GM21528 (cell line): ENCODE measurements around the gene GDPD4.
"Not testable (repeated sequence)": the region's sequence is repeated elsewhere in the genome, so short reads cannot be mapped to it uniquely, and the experiment has no call there.

Experiments
- ATAC-seq: cut with Tn5 transposase; IDR thresholded peaks from one replicate; pipeline ENCODE4 v1.9.1; 2021; ENCODE audit warnings: mild to moderate bottlenecking, moderate library complexity; ENCODE audit not compliant: unreplicated experiment, low FRiP score

The GDPD4 gene

DNA sequence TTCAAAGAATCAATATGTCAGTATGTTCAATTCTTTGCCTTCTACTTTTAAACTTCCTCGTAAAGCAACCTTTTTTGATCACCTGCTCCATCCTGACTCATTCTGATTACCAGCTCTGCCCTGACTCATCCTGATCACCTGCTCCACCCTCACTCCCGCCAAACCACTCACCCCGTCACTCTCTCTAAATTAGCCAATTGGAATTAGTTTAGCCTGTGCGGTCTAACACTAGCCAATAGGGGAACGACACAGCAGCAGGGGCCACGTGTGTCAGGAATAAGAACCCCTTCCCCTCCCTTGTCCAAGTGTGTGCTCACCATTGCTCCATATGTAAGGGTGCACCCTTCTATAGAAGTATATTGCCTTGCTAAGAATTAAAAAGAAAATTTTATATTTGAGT, 1.5 kb downstream of the GDPD4 start:
- not testable (repeated sequence) for ATAC-seq

GRCh38 chr11:77299528-77299993, 1.9 kb downstream of the GDPD4 start:
- ATAC-seq: no peak

DNA sequence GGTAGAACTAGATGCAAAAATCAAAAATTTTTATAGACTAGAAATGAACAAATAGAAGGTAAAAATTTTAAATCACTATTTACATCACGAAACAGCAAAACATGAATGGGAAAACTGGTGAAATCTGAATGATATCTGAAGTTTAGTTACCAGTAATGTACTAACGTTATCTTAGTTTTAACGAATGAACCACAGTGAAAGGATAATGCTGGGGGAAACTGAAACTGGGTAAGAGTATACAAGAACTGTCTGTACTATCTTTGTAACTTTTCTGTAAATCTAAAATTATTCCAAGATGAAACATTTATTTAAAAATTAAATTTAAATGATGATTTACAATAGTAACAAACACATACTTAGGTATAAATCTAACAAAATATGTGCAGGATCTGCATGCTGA, 7.4 kb downstream of the GDPD4 start:
- ATAC-seq: no peak

- no peak for ATAC-seq
Observed at GRCh38 chr11:77289737-77290136, 11.7 kb downstream of the GDPD4 start.

GRCh38 chr11:77287615-77288273, 13.7 kb downstream of the GDPD4 start:
- ATAC-seq: no peak

- no peak for ATAC-seq
Observed at GRCh38 chr11:77287136-77287535, 14.3 kb downstream of the GDPD4 start.

DNA sequence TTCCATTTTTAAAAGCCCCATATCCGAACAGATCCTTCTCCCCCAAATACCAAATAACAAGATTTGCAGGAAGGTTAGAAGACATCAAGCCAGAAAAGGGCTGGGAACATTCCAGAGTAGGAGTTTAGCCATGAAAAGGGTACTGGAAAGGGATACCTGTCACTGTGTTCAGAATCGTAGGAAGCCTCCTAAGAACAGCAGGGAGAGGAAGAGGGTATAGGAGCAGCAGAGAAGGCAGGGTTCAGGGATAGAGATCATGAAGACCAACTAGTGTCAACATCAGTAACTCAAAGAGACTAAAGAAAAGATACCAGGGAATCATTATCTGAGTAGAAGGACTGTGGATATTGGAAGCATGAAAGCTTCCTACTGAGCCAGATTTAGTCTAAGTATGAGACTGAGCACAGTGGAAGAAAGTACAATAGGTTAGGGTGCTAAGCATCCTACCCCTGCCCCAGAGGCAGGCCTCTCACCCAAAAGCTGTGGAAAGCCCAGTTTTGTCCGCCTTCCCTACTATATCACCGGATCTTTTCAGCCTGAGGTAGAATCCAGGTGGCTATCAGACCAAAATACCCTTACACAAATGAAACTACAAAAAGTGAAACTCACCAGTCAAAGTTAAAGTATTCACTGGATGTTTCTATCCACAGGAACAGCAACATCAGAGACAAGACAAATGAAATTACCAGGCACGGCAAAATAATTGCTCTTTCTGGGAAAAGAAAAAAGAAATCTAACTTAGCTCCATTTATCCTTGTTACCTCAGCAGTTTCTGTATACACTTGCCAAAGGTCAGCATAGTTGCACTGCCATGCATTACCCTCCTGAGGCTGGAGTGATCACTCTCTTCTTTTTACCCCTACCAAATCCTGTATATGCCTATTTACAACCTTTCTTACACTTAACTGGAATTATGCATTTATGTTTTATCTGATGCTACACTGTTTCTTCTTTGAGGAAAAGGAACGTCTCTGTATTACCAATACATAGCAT, 16.7 kb downstream of the GDPD4 start:
- no peak for ATAC-seq

DNA sequence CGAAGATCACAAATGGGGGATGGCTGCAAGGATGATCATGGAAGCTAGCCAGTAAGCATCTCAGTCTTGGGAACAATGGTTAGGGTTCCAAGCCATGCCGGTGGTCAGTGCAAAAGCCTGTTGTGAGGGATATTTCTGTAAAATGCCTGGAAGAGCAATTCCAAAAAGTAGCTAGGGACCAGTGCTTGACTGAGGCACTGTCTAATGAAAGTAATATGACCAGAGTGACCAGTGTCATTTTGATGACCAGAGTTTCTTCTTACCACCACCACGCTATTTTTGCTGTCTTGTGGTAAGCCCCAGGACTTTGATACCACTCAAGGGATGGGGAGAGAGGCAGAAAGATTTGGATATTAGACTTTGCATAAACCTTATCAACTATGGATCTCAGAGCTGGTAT, 18.4 kb downstream of the GDPD4 start:
- ATAC-seq: no peak

- no peak for ATAC-seq
Observed at GRCh38 chr11:77278595-77279506, 22.6 kb downstream of the GDPD4 start.

DNA sequence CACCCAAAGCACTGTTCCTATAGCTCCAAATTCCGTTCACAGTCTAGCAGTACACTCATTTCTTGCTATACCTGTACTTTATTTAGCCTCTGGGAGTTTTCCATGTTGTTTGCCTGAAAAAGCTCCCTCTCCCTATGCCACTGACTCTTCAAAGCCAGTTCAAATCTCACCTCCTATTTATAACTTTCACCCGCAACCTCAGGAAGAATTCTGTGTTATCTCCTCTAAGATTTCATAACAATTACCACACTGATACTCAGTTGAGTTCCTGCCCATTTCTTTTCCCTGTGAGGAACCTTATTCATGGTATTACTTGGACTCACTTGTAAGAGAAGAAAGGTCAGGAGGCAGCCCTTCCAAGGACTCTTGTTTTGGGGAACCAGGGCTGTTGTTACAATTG, 25.2 kb downstream of the GDPD4 start:
- no peak for ATAC-seq

DNA sequence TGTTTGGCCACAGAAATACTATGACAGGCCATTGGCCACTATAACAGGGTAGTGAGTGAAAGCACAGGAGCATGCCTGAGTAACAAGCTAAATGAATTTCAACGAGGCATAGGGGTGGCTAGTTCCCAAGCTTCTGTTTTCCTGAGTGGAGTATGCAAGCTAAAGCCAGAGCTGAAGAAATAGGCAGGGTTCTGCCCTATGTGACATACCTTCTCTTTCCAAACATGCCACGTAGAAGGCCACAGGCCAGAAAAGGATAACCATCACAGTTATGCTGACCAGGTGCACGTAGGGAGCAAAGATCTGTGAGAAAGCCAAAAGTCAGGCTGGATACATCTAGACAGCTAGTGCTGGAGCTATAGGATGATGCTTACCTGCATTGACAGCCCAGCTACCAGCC, 30.6 kb downstream of the GDPD4 start:
- ATAC-seq: no peak

- no peak for ATAC-seq
Observed at GRCh38 chr11:77269484-77270123, 31.9 kb downstream of the GDPD4 start.

GRCh38 chr11:77267962-77268361, 33.5 kb downstream of the GDPD4 start:
- ATAC-seq: no peak

- ATAC-seq: no peak
Observed at GRCh38 chr11:77266766-77267165, 34.7 kb downstream of the GDPD4 start.

- ATAC-seq: no peak
Observed at GRCh38 chr11:77262803-77263202, 38.7 kb downstream of the GDPD4 start.

GRCh38 chr11:77259641-77260040, 41.8 kb downstream of the GDPD4 start:
- no peak for ATAC-seq

DNA sequence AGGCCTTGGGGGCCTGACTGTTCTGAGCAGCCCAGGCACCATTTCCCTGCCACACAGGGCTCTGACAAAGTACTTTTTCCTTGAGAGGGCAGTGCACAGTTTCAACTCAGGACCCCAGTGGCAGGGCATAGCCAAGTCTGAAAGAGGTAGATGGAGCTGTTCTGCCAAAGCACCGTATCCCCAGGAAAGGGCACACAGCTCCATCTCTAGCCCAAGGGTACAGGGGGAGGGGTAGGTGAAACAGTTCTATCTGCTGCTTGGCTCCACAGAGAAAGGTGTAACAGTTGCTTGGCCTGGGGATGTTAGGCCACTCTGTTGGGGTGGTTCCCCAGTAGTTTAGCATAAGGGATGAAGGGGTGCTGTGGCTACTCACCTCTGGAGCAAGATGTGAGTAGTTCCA, 47.8 kb downstream of the GDPD4 start:
- no peak for ATAC-seq

DNA sequence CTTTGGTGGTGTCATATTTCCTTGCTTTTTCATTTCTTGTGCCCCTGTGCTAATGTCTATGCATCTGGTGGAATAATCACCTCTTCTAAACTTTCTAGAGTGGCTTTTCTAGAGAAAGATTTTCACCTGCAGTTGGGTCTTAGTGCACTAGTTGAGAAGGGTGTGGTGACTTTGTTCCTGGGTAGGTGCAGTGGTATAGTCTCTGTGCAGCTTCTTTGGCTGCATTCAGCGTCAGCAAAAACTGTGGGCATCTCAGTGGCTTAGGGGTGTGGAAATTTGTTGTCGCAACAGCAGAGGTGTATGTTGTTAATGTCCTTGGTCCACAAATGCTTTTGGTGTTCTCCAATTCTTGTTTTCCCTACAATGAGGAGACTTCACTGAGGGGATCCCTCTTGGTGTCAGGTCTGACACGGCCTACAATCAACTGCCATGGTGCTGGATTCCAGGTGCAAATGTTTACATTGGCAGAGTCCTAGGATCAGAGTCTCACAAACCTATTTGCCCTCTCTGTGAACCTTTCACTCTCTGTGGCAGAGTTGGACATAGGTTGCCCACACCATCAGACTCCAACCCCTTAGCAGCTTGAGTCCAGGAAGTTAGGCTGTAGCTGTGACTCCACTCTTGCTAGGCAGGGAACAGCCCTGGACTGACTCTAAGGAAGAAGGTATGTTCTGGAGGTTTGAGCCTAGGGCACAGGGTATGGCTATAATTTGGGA, 48.8 kb downstream of the GDPD4 start:
- no peak for ATAC-seq

DNA sequence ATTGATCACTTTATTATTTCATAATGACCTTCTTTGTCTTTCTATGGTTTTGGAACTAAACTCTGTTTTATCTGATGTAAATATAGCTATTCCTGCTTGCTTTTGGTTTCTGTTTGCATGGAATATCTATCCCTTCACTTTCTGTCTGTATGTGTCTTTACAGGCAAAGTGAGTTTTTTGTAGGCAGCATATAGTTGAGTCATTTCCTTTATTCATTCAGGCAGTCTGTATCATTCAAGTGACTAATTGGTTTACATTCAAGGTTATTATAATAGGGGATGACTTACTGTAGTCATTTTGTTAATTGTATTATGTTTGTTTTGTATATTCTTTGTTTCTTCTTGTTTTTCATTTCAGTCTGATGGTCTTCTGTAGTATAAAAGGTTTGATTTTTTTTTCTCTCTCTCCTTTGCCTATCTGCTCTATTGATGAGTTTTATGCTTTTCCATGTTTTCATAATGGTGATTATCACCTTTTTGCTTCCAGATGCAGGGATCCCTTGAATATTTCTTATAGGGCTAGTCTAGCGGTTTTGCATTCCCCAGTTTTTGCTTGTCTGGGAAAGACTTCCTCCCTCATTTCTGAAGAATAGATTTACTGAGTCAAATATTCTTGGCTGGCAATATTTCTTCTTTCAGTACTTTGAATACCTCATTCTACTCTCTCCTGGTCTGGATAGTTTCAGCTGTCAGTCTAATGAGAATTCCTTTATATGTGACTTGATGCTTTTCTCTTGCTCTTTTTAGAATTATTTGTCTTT, 50.4 kb downstream of the GDPD4 start:
- no peak for ATAC-seq
